HUES64 (cell line): ENCODE results near the gene CLC.
"Not testable (repeated sequence)": the region's sequence is repeated elsewhere in the genome, so short reads cannot be mapped to it uniquely, and the experiment has no call there.

Experiments
- H3K27ac ChIP-seq: 2 replicates; pipeline ENCODE4 v1.7.0; 2013; ENCODE audit warnings: low read depth, low read length, inconsistent platforms
- H3K27me3 ChIP-seq: 2 replicates; pipeline ENCODE4 v1.6.1; 2013; ENCODE audit warnings: mild to moderate bottlenecking, low read length; ENCODE audit not compliant: insufficient read depth
- H3K36me3 ChIP-seq: 2 replicates; pipeline ENCODE4 v1.6.1; 2013; ENCODE audit warnings: mild to moderate bottlenecking, low read length; ENCODE audit not compliant: insufficient read depth
- H3K4me1 ChIP-seq: 2 replicates; pipeline ENCODE4 v1.6.1; 2013; ENCODE audit warnings: mild to moderate bottlenecking, low read length, moderate library complexity; ENCODE audit not compliant: insufficient read depth
- H3K4me3 ChIP-seq: 2 replicates; pipeline ENCODE4 v1.5.1; 2013; ENCODE audit warnings: mild to moderate bottlenecking, low read length, moderate library complexity
- H3K9ac ChIP-seq: 2 replicates; pipeline ENCODE4 v1.6.1; 2013; ENCODE audit warnings: mild to moderate bottlenecking, low read depth, low read length
- H3K9me3 ChIP-seq: 2 replicates; pipeline ENCODE4 v1.6.1; 2013; ENCODE audit warnings: low read depth, low read length; ENCODE audit not compliant: insufficient read depth
- WGBS: fragments of 150-250, 120-280 bp; methylation state at CpG from one replicate; pipeline ENCODE4 v1.1.7; 2013; ENCODE audit warnings: missing lambda C conversion rate; 5-methylcytosine and 5-hydroxymethylcytosine counted together

CLC gene

GRCh38 chr19:39698535-39698934 is 39.3 kb downstream of the CLC start:
- Histone ChIP-seq H3K36me3 (no peaks in the 10 kb centered on the region), H3K9ac (no peak overlapping the region), H3K4me1 (no peaks in the 10 kb centered on the region), H3K27me3 (0 out of 2 replicates have a peak, but pooled peaks cover 5% of the 10 kb centered on the region), H3K27ac (no peak overlapping the region), H3K4me3 (no peak overlapping the region), H3K9me3 (no peaks in the 10 kb centered on the region)

- WGBS = 79% methylated on average over 2 of the region's 2 CpGs
- Histone ChIP-seq H3K9me3 (no peaks in the 10 kb centered on the region), H3K4me3 (no peak overlapping the region), H3K27ac (no peak overlapping the region), H3K9ac (no peak overlapping the region), H3K27me3 (0 out of 2 replicates have a peak, but pooled peaks cover 5% of the 10 kb centered on the region), H3K4me1 (no peaks in the 10 kb centered on the region), H3K36me3 (no peaks in the 10 kb centered on the region)
These were observed 41.4 kb downstream of the CLC start for GRCh38 chr19:39696387-39696786.

DNA sequence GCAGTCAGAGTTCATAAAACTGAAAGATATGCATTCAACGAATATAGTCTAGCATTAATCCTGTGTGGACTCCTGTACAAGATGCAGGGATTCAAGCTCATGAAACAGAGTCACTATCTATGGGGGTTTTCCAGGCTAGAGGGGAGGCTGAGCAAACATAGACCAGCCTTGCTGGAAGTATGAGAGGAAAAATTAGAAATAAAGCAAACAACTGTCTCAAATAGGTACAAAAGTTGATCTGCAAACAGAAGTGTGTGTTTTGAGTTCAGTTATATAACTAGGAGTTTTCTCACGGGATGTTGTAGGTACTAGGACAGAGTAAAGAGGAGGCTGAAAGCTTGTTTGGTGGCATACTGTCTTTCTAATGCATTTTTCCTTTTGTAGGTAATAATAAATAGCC is 42.1 kb downstream of the CLC start:
- H3K36me3 ChIP-seq = no peaks in the 10 kb centered on the region
- no peak overlapping the region for H3K4me3 ChIP-seq
- 87% methylated on average over 2 of the region's 2 CpGs for WGBS
- no peak overlapping the region for H3K27ac ChIP-seq
- no peak overlapping the region for H3K9ac ChIP-seq
- no peaks in the 10 kb centered on the region for H3K9me3 ChIP-seq
- H3K27me3 ChIP-seq = no peaks in the 10 kb centered on the region
- H3K4me1 ChIP-seq = no peaks in the 10 kb centered on the region

DNA sequence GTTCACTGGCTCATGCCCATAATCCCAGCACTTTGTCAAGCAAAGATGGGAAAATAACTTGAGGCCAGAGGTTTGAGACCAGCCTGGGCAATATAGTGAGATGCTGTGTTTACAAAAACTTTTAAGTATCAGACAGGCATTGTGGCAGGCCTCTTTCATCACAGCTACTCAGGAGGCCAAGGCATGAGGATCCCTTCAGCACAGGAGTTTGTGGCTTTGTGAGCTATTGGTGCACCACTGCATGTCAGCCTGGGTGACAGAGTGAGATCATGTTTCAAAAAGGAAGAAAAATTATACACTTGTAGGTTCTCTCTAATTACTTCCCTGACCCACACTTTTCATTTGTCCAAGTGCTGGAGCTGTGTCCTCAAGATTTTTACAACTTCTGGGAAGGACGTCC is 45.0 kb downstream of the CLC start:
- Histone ChIP-seq H3K4me3 (no peak overlapping the region), H3K36me3 (no peaks in the 10 kb centered on the region), H3K9me3 (no peaks in the 10 kb centered on the region), H3K4me1 (no peaks in the 10 kb centered on the region), H3K9ac (no peak overlapping the region), H3K27me3 (no peaks in the 10 kb centered on the region), H3K27ac (no peak overlapping the region)
- WGBS = 86% methylated on average over 1 of the region's 1 CpG

- Histone ChIP-seq H3K4me1 (no peaks in the 10 kb centered on the region), H3K9ac (no peak overlapping the region), H3K36me3 (no peaks in the 10 kb centered on the region), H3K27me3 (no peaks in the 10 kb centered on the region), H3K9me3 (no peaks in the 10 kb centered on the region), H3K27ac (no peak overlapping the region), H3K4me3 (no peak overlapping the region)
- 83% methylated on average over 3 of the region's 3 CpGs for WGBS
These were observed 45.7 kb downstream of the CLC start for GRCh38 chr19:39692166-39692565.

DNA sequence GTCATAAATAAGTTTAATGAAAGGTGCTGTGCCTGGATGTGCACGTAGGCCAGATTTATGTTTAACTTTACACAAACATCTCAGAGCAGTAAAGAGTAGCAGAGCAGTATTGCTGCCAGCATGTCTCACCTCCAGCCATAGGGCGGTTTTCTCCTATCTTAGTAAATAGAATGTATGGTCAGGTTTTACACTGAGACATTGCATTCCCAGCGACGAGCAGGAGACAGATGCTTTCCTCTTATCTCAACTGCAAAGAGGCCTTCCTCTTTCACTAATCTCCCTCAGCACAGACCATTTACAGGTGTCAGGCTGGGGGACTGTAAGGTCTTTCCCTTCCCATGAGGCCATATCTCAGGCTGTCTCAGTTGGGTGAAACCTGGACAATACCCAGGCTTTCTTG is 49.2 kb downstream of the CLC start:
- not testable (repeated sequence) for H3K4me3 ChIP-seq, H3K9ac ChIP-seq, H3K36me3 ChIP-seq, H3K9me3 ChIP-seq, H3K4me1 ChIP-seq, H3K27ac ChIP-seq, H3K27me3 ChIP-seq
- WGBS = 85% methylated on average over 4 of the region's 4 CpGs

- 98% methylated on average over 3 of the region's 3 CpGs for WGBS
- Histone ChIP-seq H3K4me1 (no peaks in the 10 kb centered on the region), H3K36me3 (no peaks in the 10 kb centered on the region), H3K4me3 (no peak overlapping the region), H3K9ac (no peak overlapping the region), H3K27me3 (no peaks in the 10 kb centered on the region), H3K9me3 (no peaks in the 10 kb centered on the region), H3K27ac (no peak overlapping the region)
These were observed 51.1 kb downstream of the CLC start for GRCh38 chr19:39686739-39687138.

DNA sequence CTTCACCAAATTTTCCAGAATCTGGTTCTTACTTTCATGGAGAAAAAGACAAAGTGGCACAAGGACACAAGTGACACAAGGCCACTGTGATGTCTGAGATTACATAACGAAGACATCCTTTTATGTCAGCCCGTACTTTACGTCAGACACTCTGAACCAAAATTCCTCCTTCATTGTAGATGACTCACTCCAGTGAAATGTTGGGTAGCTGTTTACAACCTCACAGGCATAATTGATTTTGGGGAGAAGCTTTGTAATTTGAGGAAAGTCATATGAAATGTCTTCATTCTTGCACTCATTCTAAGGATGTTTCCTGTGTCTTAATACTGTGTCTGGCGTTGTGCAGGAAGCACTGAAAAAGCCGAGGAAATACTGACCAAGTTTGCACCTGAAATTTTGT is 53.6 kb downstream of the CLC start:
- H3K27me3 ChIP-seq = no peaks in the 10 kb centered on the region

DNA sequence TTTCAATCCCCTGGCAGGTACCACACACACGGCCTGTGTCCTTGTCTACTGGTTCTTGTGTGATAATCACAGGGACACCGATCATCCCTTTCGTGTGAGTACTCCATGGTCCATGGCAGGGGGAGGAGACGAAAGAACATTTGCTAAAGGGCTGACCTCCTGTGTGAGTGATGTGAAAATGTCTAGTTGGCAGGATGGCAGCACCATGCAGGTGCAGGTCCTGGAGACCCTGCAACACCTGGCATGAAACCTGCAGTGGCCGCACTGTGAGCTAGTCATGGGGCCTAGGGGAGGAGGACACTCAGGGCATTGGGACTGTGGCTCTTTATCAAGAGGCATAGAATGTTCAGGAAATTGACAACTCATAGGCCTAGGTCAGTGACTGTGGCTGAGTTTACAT is 56.4 kb downstream of the CLC start:
- Histone ChIP-seq H3K36me3 (no peaks in the 10 kb centered on the region), H3K27ac (no peak overlapping the region), H3K9me3 (no peaks in the 10 kb centered on the region), H3K9ac (no peak overlapping the region), H3K4me3 (no peak overlapping the region), H3K4me1 (no peaks in the 10 kb centered on the region), H3K27me3 (no peaks in the 10 kb centered on the region)
- 94% methylated on average over 5 of the region's 5 CpGs for WGBS

More for the DNA sequence above, 53.6 kb downstream of the CLC start:
- Histone ChIP-seq H3K4me3 (no peak overlapping the region), H3K27ac (no peak overlapping the region), H3K4me1 (no peaks in the 10 kb centered on the region), H3K36me3 (no peaks in the 10 kb centered on the region), H3K9ac (no peak overlapping the region), H3K9me3 (no peaks in the 10 kb centered on the region)
- 90% methylated on average over 5 of the region's 5 CpGs for WGBS
